Fibroblast of skin of back (primary cell): ENCODE measurements around the gene MADCAM1.
A peak's percentile ranks its signal among the peaks of the same experiment; 100 is the strongest.
"Not testable (repeated sequence)": the region's sequence is repeated elsewhere in the genome, so short reads cannot be mapped to it uniquely, and the experiment has no call there.

Experiments
- DNase-seq: peaks from one replicate; pipeline ENCODE4 v3.0.0-alpha.2; 2013

The MADCAM1 gene

GRCh38 chr19:465056-465816, 31.1 kb upstream of the MADCAM1 start:
- no peak for DNase-seq

- DNase-seq, result no peak
These were observed 28.7 kb upstream of the MADCAM1 start for GRCh38 chr19:467554-467953.

DNA sequence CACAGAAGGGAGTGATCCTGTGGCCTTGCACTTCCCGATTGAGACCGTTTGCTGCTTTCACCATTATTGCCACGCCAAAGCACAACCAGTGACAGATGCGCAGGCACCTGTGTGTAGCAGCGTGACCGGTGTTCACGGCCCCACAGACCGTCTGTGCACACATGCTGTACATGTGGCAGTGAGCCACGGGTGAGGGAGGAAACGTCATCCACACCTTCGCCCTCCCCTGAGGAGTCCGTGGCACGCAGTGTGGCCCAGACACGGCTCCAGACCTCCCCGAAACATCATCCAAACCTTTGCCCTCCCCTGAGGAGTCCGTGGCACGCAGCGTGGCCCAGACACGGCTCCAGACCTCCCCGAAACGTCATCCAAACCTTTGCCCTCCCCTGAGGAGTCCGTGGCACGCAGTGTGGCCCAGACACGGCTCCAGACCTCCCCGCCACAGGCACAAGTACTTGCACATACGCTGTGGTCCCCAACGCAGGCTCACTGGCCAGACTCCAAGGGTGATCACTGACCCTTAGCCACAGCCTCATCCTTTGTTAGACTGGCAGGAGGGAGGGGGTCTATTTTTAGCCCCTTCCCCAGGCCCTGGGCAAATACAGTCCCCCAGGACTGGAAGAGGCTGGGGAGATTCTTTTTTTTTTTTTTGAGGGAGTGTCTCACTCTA, 27.6 kb upstream of the MADCAM1 start:
- DNase-seq, result no peak

GRCh38 chr19:469833-470232, 26.5 kb upstream of the MADCAM1 start:
- DNase-seq, result no peak

- DNase-seq, result no peak
These were observed 25.6 kb upstream of the MADCAM1 start for GRCh38 chr19:470701-471100.

- peak; percentile 13 for DNase-seq
These were observed 24.1 kb upstream of the MADCAM1 start for GRCh38 chr19:472005-472858.

- DNase-seq, result no peak
These were observed 21.9 kb upstream of the MADCAM1 start for GRCh38 chr19:474126-475078.

DNA sequence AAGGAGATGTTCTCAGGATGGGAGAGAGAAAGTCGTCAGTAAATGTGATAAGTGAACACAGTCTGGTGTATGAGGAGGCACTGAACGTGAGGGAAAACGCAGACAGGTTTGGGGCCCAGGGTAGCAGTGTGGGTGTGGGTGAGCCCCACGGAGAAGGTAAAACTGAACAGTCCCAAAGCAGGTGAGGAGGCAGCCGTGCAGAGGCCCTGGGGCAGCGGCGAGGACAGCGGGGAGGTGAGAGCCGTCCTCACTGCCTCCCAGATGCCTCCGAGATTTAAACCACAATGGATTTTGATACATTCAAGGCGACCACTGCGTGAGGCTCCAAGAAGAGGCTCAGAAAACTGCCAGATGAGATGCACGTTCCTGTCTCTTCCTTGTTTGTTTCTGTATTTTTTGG, 20.9 kb upstream of the MADCAM1 start:
- DNase-seq, result no peak

GRCh38 chr19:478236-478903, 17.9 kb upstream of the MADCAM1 start:
- no peak for DNase-seq

DNA sequence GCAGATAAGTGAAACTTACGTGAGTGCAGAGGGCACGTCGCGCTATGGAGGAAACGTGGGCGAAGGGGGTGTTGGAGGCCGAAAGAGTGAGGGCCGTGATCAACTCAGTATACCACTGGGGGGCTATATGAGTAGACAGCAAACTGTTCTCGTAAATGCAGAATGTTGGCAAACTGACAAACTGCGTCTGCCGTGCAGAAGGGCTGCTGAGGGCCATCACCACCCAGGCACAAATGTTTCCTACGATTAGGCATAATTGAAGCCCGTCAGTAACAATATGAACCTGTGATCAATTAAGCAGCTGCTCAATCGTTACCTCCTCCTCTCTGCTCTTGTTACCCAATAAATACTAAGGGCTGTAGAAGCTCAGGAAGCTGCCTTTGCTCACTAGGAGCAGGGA, 17.3 kb upstream of the MADCAM1 start:
- no peak for DNase-seq

- DNase-seq, result peak; percentile 62
These were observed 16.1 kb upstream of the MADCAM1 start for GRCh38 chr19:480016-480855.

DNA sequence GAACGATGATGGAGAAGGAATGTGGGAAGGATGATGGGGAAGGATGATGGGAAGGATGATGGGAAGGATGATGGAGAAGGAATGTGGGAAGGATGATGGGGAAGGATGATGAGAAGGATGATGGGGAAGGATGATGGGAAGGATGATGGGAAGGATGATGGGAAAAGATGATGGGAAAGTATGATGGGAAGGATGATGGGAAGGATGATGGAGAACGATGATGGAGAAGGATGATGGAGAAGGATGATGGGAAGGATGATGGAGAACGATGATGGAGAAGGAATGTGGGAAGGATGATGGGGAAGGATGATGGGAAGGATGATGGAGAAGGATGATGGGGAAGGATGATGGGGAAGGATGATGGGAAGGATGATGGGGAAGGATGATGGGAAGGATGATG, 15.2 kb upstream of the MADCAM1 start:
- DNase-seq, result not testable (repeated sequence)

- no peak for DNase-seq
These were observed 13.9 kb upstream of the MADCAM1 start for GRCh38 chr19:482186-483041.

- no peak for DNase-seq
These were observed 12.8 kb upstream of the MADCAM1 start for GRCh38 chr19:483332-484072.

DNA sequence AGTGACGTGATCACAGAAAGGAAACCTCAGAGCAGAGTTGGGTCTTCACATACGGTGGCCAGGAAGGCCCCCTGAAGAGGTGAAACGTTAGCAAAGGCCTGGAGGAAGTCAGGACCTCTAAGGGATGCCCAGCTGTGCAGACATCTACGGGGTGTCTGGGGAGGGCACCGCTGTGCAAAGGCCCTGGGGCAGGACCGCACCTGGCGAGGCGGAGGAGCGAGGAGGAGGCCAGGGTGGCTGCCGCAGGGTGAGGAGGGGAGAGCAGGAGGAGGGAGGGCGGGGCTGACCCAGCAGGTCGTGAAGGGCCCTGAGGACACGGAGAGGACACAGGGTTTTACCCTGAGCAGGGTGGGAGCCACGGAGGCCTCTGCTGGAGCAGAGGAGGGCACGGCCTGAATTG, 11.8 kb upstream of the MADCAM1 start:
- DNase-seq, result no peak

DNA sequence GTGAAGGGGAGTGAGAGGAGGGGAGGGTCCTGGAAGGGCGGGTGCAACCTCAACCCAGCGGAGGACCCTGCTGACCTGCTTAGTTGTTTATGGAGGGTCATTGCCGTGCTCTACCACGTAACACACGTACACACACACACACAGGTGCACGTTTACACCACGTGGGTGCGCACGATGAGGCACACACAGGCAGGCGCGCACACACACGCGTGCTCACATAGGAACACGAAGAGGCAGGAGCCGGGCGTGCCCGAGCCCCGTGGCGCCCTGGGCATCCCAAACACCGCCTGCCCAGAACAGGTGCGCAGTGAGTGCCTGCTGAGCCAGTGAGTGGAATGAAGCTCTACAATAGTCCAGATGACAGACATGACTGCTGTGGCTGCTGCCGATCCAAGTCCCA, 11.2 kb upstream of the MADCAM1 start:
- DNase-seq, result no peak

DNA sequence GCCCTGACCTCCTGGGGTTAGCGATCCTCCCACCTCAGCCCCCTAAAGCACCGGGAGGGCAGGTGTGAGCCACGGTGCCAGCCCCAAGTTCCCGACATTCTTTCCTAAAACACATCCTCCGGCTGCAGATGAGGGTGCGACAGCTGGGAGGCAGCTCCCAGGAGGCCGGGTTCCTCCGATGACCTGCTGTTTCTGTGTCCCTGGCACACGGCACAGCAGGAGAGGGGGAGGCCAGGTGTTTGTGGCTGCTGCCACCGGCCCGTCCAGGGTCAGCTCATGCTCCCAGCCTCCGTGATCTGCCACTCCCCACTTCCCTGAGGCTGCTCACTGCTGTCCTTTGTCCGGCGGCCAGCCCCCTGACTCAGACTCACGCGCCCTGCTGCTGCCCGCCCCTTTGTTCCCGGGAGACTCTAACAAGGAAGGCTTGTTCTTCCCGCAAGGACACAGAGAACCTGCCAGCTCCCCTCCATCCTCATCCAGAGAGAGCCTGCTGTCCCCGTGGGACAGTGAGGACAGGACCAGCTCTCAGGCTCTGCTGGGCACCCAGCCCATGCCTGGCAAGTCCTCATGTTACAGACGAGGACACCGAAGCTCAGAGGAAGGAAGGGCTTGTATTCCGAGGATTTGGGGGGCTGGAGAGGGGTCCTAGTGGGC, 10.6 kb upstream of the MADCAM1 start:
- DNase-seq, result peak; percentile 23
